GM13977 (cell line): ENCODE results near the gene CACNA2D4.

Experiments used
- DNase-seq: peaks from one replicate; pipeline ENCODE4 v3.0.0; 2012; ENCODE audit warnings: low spot score
- in situ Hi-C: fragments of 300-500 bp; cut with MboI; formaldehyde crosslinking; loops from one replicate; pipeline ENCODE4 v1.12.0; 2022; ENCODE audit warnings: low sequenced_read_pairs, low pct_unique_long_range_greater_than_20kb, mixed read lengths, inconsistent platforms; ENCODE audit not compliant: unreplicated experiment
- TF ChIP-seq, protein P1 (sequence below): IDR thresholded peaks from 2 replicates; pipeline ENCODE4 v1.5.1; 2012; ENCODE audit warnings: mild to moderate bottlenecking, control low read depth; ENCODE audit not compliant: insufficient read depth; ENCODE audit errors: extremely low read depth, missing control alignments

CACNA2D4 gene

DNA sequence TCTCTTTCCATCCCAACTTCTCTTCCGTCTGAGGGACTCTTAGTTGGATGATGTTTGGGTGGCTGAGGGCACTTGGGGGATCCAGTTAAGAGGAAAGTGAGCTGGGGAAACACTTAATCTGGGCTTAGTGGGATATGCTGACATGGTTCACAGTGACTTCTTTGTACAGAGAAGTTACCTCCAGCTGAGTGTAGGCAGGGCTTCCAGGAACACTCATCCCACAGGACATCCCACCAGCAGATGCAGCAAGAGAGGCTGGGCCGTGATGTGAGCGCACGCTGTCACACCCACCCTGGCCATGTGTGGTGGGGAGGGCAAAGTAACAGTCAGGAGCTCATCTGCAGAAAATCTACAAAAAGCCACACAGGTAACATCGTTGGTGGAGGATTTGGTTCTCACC is 832 bp upstream of the CACNA2D4 start:
- in situ Hi-C loops = no loop called here
- TF ChIP-seq, protein P1, sequence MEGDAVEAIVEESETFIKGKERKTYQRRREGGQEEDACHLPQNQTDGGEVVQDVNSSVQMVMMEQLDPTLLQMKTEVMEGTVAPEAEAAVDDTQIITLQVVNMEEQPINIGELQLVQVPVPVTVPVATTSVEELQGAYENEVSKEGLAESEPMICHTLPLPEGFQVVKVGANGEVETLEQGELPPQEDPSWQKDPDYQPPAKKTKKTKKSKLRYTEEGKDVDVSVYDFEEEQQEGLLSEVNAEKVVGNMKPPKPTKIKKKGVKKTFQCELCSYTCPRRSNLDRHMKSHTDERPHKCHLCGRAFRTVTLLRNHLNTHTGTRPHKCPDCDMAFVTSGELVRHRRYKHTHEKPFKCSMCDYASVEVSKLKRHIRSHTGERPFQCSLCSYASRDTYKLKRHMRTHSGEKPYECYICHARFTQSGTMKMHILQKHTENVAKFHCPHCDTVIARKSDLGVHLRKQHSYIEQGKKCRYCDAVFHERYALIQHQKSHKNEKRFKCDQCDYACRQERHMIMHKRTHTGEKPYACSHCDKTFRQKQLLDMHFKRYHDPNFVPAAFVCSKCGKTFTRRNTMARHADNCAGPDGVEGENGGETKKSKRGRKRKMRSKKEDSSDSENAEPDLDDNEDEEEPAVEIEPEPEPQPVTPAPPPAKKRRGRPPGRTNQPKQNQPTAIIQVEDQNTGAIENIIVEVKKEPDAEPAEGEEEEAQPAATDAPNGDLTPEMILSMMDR = no peak
- peak; percentile 13 for DNase-seq

DNA sequence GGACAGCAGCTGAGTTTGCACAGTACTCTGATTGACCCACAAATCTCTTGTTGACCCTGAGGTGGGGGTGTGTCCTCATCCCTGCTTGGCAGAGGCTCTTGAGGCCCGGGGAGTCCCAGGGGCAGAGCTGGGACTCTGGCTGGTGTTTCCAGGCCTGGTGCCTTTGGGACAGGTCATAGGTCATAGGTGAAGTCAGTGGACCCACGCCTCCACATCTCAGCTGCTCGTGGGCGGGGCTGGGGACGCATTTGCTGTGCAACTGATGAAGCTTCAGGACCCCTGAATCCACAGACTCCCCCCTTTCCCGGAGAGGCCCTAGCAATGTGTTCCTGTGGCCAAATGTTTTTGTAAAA is 408 bp upstream of the CACNA2D4 start:
- TF ChIP-seq, protein P1 = no peak
- in situ Hi-C loops = no loop called here
- DNase-seq = no peak

DNA sequence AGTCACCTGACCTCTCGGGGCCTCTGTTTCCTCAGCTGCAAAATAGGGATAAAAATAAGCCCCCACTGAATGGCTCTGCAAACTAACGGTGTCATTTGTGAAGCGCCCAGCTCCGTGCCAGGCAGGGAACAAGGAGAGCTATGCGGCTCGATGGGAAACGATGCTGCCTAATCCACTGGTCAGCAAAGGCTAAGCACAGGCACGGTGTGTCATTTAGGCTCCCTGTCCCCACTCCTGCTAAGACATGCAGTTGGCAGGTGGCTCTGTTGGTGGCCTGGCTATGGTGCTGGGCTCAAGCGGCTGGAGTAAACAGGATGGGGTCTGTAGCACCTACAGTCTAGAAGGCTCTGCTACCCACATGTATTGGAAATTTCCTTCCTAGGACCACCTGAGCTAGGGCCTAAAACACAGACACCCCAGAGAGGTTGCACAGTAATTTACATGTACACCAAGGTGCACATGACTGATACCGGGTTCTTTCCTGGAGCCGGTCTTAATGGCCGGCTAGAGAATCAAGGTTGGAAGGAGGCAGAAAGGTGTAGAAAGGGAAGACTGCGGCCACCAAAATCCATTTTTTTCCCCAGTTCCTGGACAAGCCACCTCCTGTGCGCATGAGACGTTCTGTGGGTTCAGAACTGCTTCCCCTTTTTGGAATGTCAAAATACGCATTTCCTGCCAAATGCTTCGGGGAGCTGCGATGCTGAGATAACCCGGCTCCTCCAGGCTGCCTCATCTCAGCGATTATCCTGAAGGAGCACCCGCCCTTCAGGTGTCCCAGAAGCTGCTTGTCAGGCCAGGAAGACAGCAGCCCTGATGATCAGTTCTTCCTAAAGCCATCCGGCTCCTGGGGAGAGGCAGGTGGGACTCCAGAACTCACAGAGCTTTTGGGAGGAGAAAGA is 1.0 kb downstream of the CACNA2D4 start:
- DNase-seq = peak; percentile 11
- TF ChIP-seq, protein P1 = no peak
- in situ Hi-C loops = no loop called here

DNA sequence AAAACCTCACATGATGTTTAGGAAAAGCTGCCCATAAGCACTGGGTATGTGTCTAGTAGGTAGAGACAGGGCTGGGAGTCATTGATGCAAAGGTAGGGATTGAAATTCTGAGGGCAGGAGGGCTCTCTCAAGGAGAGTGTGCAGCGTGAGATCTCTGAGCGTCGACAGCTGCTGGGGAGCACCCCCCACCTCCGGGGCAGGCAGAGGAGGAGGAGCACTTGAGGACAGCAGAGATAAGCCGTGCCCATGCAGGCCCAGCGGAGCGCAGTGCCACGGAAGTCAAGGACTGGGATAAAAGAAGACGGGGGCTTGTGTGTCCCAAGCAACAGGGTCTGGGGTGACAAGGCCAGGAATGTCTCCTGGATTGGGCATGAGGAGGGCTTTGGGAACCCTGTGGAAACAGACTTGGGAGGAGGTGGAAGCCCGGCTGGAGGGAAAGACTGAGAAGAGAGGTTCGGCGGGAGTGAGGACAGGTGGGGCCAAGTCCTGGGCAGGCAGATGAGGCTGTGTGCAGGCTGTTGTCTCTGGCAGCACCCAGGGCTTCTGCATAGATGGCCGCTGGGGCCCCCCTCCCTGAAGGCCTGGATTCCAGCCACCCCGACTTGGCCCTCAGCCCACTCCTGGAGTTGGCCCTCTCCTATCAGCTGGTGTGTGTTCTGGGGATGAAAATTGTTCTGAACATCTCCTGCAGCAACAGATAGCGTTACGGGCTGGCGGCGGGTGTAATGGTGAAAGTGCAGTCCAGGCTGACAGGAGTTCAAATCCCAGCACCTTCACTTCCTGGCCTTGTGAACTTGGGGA is 1.9 kb downstream of the CACNA2D4 start:
- peak; percentile 26 for DNase-seq
- TF ChIP-seq, protein P1 = no peak
- in situ Hi-C loops = no loop called here

DNA sequence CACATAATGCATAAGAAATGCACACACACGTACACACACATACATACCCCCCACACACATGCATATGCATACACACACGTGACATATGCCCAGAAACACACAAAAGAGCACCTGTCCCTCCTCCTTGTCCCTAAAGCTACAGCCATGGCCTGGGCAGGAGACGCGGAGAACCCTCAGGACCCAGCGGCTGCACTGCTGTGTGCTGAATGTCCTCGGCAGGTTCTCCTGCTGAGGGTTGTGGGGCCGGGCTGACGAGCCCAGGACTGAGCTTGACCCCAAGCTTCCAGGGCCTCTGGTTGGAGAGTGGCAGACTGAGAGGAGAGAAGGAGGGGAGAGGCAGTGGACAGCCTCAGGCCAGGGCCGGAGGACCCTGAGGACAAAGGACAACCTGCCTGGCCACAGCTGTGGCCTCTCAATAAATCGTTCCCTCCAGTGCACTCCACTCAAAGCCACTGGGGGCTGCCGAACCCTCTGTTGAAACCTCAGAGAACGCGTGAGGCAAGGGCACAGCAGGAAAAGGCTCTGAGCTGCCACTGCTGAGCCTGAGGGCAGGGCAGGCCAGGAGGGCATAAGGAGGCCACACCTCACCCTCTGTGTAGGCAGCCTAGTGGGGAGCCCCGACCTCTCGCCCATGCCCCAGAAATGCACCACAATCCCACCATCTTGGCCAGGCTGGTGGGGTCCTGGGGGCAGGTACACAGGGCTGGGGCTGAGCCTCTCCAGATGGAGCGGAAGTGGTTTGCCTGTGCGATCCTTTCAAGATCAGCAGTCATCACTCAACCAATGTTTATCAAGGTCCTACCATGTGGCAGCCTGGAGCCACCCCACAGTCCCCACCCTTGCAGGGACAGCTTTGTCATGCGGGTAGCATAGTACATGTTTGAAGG is 3.1 kb downstream of the CACNA2D4 start:
- TF ChIP-seq, protein P1 = no peak
- DNase-seq = peak; percentile 31
- in situ Hi-C loops = no loop called here
